Aorta (tissue), 5 donors: ENCODE measurements around the gene GOLPH3. TPM values are rescaled to one million over a fixed set of nuclear protein-coding genes. Genes with fewer than 3 reads are reported as not detected.

Experiments
- ATAC-seq: fragments of 200-7000 bp; cut with Tn5 transposase; one replicate; pipeline ENCODE4 v1.9.1; 2022; ENCODE audit warnings: moderate library complexity; ENCODE audit not compliant: low FRiP score
- DNase-seq, 2 donors: peaks; one replicate each; pipeline ENCODE4 v3.0.0-alpha.2; 2020
- H3K27ac ChIP-seq, 2 donors: one replicate each; pipeline ENCODE4 v1.5.1; 2013; ENCODE audit warnings: low read length in 2 of 2, mild to moderate bottlenecking in 2 of 2, moderate library complexity in 2 of 2, control low read depth in 1 of 2, inconsistent platforms in 1 of 2, low read depth in 1 of 2
- H3K27me3 ChIP-seq, 2 donors: one replicate each; pipeline ENCODE4 v1.6.1; 2013; ENCODE audit warnings: control low read depth in 1 of 2, low read length in 1 of 2, mild to moderate bottlenecking in 1 of 2, moderate library complexity in 1 of 2; ENCODE audit not compliant: insufficient read depth in 2 of 2, control insufficient read depth in 1 of 2
- H3K36me3 ChIP-seq, 2 donors: one replicate each; pipeline ENCODE4 v1.6.1; 2013; ENCODE audit warnings: control low read depth in 1 of 2, low read length in 1 of 2, mild to moderate bottlenecking in 1 of 2; ENCODE audit not compliant: insufficient read depth in 2 of 2, control insufficient read depth in 1 of 2
- H3K4me1 ChIP-seq, 2 donors: one replicate each; pipeline ENCODE4 v1.6.1; 2013; ENCODE audit warnings: low read length in 2 of 2, control low read depth in 1 of 2, mild to moderate bottlenecking in 1 of 2, moderate library complexity in 1 of 2; ENCODE audit not compliant: insufficient read depth in 2 of 2, control insufficient read depth in 1 of 2
- H3K4me3 ChIP-seq, 2 donors: one replicate each; pipeline ENCODE4 v1.5.1; 2013; ENCODE audit warnings: low read length in 2 of 2, control low read depth in 1 of 2, mild to moderate bottlenecking in 1 of 2
- H3K9me3 ChIP-seq: one replicate; pipeline ENCODE4 v1.6.1; 2013; ENCODE audit warnings: mild to moderate bottlenecking, low read length; ENCODE audit not compliant: control insufficient read depth
- WGBS, 2 donors: extraction: QIAGEN DNeasy Blood & Tissue Kit; methylation state at CpG; one replicate each; pipeline ENCODE4 v1.1.7; 2013; 5-methylcytosine and 5-hydroxymethylcytosine counted together
- intact Hi-C, 2 donors: fragments of 100-400 bp; cut with DNase I; formaldehyde crosslinking; loops; one replicate each; pipeline versions ENCODE4 v1.14.2 to v1.15.0; 2022
- polyA plus RNA-seq, 2 donors: library from polyadenylated mRNA; stranded (reverse); fragments of 200-250 nt; gene quantifications; one replicate each; pipeline ENCODE4 v1.2.3, GENCODE V29; 2013
- total RNA-seq, 2 donors: library from RNA; stranded (reverse); fragmentation: NEBNext Ultra II Directional; extraction: Animal tissue kit (Norgen Biotek cat#: 25700); gene quantifications; one replicate each; pipeline ENCODE4 v1.2.1, GENCODE V29; 2021
- donor health status: healthy with polysubstance abuse.
- donor health status: Bipolar disorder and iron deficiency.
- donor health status: DM: no; HTN: no; CAD: no.
- donor health status: DM: no; HTN: no; CAD: no.
- donor health status: DM: yes; HTN: yes; CAD: no.

GOLPH3 gene
- total and polyA plus RNA-seq, 4 donors = 57.0 to 92.0 (median 74.1) TPM

GRCh38 chr5:32206053-32206452 is 31.9 kb upstream of the GOLPH3 start:
- 88 to 95% methylated on average over 5 of the region's 5 CpGs for WGBS, 2 donors
- no peak for ATAC-seq

GRCh38 chr5:32202394-32202793 is 28.3 kb upstream of the GOLPH3 start:
- H3K27ac ChIP-seq = no peak overlapping the region
- intact Hi-C loops = no loop called here
- no peaks in the 10 kb centered on the region for H3K27me3 ChIP-seq
- no peaks in the 10 kb centered on the region for H3K36me3 ChIP-seq
- DNase-seq (no peak), ATAC-seq (peak; percentile 80)
- 15 to 23% methylated on average over 2 of the region's 2 CpGs for WGBS, 2 donors
- H3K9me3 ChIP-seq = no peaks in the 10 kb centered on the region
- H3K4me3 ChIP-seq = no peak overlapping the region
- peaks cover 0 to 6% of the 10 kb centered on the region in 2 donors for H3K4me1 ChIP-seq

More at GRCh38 chr5:32206053-32206452, 31.9 kb upstream of the GOLPH3 start:
- no peaks in the 10 kb centered on the region for H3K36me3 ChIP-seq
- H3K9me3 ChIP-seq = no peaks in the 10 kb centered on the region
- no peak overlapping the region for H3K27ac ChIP-seq
- no peaks in the 10 kb centered on the region for H3K27me3 ChIP-seq
- intact Hi-C loops = no loop called here
- no peak overlapping the region for H3K4me3 ChIP-seq
- peaks cover 0 to 6% of the 10 kb centered on the region in 2 donors for H3K4me1 ChIP-seq
- DNase-seq = no peak

- Histone ChIP-seq H3K4me1 (peaks cover 0 to 2% of the 10 kb centered on the region in 2 donors), H3K27ac (no peak overlapping the region), H3K4me3 (no peak overlapping the region), H3K9me3 (no peaks in the 10 kb centered on the region), H3K27me3 (no peaks in the 10 kb centered on the region), H3K36me3 (no peaks in the 10 kb centered on the region)
- intact Hi-C loops = no loop called here
- 27 to 28% methylated on average over 3 of the region's 3 CpGs for WGBS, 2 donors
- DNase-seq (no peak), ATAC-seq (peak; percentile 76)
These were observed 27.1 kb upstream of the GOLPH3 start for GRCh38 chr5:32201122-32201753.

GRCh38 chr5:32197032-32197431 is 22.9 kb upstream of the GOLPH3 start:
- 68 to 74% methylated on average over 6 of the region's 6 CpGs for WGBS, 2 donors
- DNase-seq (no peak), ATAC-seq (no peak)
- Histone ChIP-seq H3K9me3 (no peaks in the 10 kb centered on the region), H3K27me3 (no peaks in the 10 kb centered on the region), H3K4me1 (no peaks in the 10 kb centered on the region), H3K36me3 (no peaks in the 10 kb centered on the region), H3K4me3 (no peak overlapping the region), H3K27ac (no peak overlapping the region)
- intact Hi-C loops = no loop called here

GRCh38 chr5:32195265-32195664 is 21.1 kb upstream of the GOLPH3 start:
- DNase-seq (no peak), ATAC-seq (no peak)
- intact Hi-C loops = no loop called here
- Histone ChIP-seq H3K4me3 (no peak overlapping the region), H3K27ac (no peak overlapping the region), H3K27me3 (no peaks in the 10 kb centered on the region), H3K9me3 (no peaks in the 10 kb centered on the region), H3K36me3 (no peaks in the 10 kb centered on the region), H3K4me1 (no peaks in the 10 kb centered on the region)
- 96 to 98% methylated on average over 5 of the region's 5 CpGs for WGBS, 2 donors

GRCh38 chr5:32193591-32193990 is 19.5 kb upstream of the GOLPH3 start:
- Histone ChIP-seq H3K27me3 (no peaks in the 10 kb centered on the region), H3K9me3 (no peaks in the 10 kb centered on the region), H3K4me3 (no peak overlapping the region), H3K27ac (peak overlapping the region in 1 of 2 donors; percentile 52), H3K4me1 (no peaks in the 10 kb centered on the region), H3K36me3 (no peaks in the 10 kb centered on the region)
- WGBS, 2 donors = 3 to 4% methylated on average over 7 of the region's 7 CpGs
- DNase-seq (peak; percentile 94), ATAC-seq (peak; percentile 78)
- intact Hi-C loops = no loop called here

- no peak overlapping the region for H3K27ac ChIP-seq
- H3K4me1 ChIP-seq = no peaks in the 10 kb centered on the region
- intact Hi-C loops = no loop called here
- H3K36me3 ChIP-seq = no peaks in the 10 kb centered on the region
- H3K9me3 ChIP-seq = no peaks in the 10 kb centered on the region
- H3K4me3 ChIP-seq = no peak overlapping the region
- H3K27me3 ChIP-seq = no peaks in the 10 kb centered on the region
- 35 to 46% methylated on average over 5 of the region's 5 CpGs for WGBS, 2 donors
- DNase-seq (peak in 1 of 2 donors; percentile 49), ATAC-seq (peak; percentile 80)
These were observed 16.0 kb upstream of the GOLPH3 start for GRCh38 chr5:32190095-32190494.

GRCh38 chr5:32187675-32188074 is 13.6 kb upstream of the GOLPH3 start:
- no peak for ATAC-seq
- H3K9me3 ChIP-seq = no peaks in the 10 kb centered on the region
- no peaks in the 10 kb centered on the region for H3K27me3 ChIP-seq
- no peak for DNase-seq
- no peak overlapping the region for H3K27ac ChIP-seq
- no peaks in the 10 kb centered on the region for H3K4me1 ChIP-seq
- H3K36me3 ChIP-seq = no peaks in the 10 kb centered on the region
- intact Hi-C loops = no loop called here
- H3K4me3 ChIP-seq = no peak overlapping the region

GRCh38 chr5:32182463-32183063 is 8.4 kb upstream of the GOLPH3 start:
- H3K27me3 ChIP-seq = no peaks in the 10 kb centered on the region
- intact Hi-C loops = no loop called here
- H3K4me1 ChIP-seq = no peaks in the 10 kb centered on the region
- H3K27ac ChIP-seq = no peak overlapping the region
- no peak for DNase-seq
- ATAC-seq = no peak
- H3K4me3 ChIP-seq = no peak overlapping the region
- no peaks in the 10 kb centered on the region for H3K9me3 ChIP-seq
- WGBS, 2 donors = 80 to 81% methylated on average over 5 of the region's 5 CpGs
- H3K36me3 ChIP-seq = no peaks in the 10 kb centered on the region
